DOHH2 (cell line): ENCODE measurements around the gene PCAT6.

Source experiments
- H3F3A ChIP-seq: fragments of 200-600 bp; sonication (generic), shearing (Covaris generic); 2 replicates; pipeline ENCODE4 v1.6.0; 2016; ENCODE audit warnings: antibody characterized with exemption, mild to moderate bottlenecking; ENCODE audit not compliant: control insufficient read depth, insufficient read depth
- H3K27ac ChIP-seq: fragments of 200-600 bp; sonication (generic); 2 replicates; pipeline ENCODE4 v1.5.1; 2014; ENCODE audit warnings: low read depth, mild to moderate bottlenecking, low read length, moderate library complexity
- H3K27me3 ChIP-seq: fragments of 200-600 bp; sonication (generic); 2 replicates; pipeline ENCODE4 v1.6.1; 2014; ENCODE audit warnings: mild to moderate bottlenecking, low read length, mixed read lengths; ENCODE audit not compliant: control insufficient read depth
- H3K36me3 ChIP-seq: fragments of 200-600 bp; sonication (generic); 2 replicates; pipeline ENCODE4 v1.6.1; 2014; ENCODE audit warnings: mild to moderate bottlenecking, low read length, moderate library complexity, mixed read lengths; ENCODE audit not compliant: control insufficient read depth
- H3K4me1 ChIP-seq: fragments of 200-600 bp; sonication (generic); 2 replicates; pipeline ENCODE4 v1.6.1; 2014; ENCODE audit warnings: mild to moderate bottlenecking, low read length, mixed read lengths; ENCODE audit not compliant: control insufficient read depth
- H3K4me2 ChIP-seq: fragments of 200-600 bp; sonication (generic); 2 replicates; pipeline ENCODE4 v1.6.0; 2014; ENCODE audit warnings: mild to moderate bottlenecking, low read length, moderate library complexity
- H3K4me3 ChIP-seq: fragments of 200-600 bp; sonication (generic); 2 replicates; pipeline ENCODE4 v1.5.1; 2014; ENCODE audit warnings: mild to moderate bottlenecking, low read length, mixed read lengths
- H3K79me2 ChIP-seq: fragments of 200-600 bp; sonication (generic); 2 replicates; pipeline ENCODE4 v1.6.1; 2014; ENCODE audit warnings: mild to moderate bottlenecking, low read length, mixed read lengths; ENCODE audit not compliant: control insufficient read depth
- H3K9me2 ChIP-seq: fragments of 200-600 bp; sonication (generic); replicated peaks from 2 replicates; pipeline ENCODE4 v1.6.1; 2014; ENCODE audit warnings: mild to moderate bottlenecking, low read length, mixed read lengths; ENCODE audit not compliant: control insufficient read depth
- H3K9me3 ChIP-seq: fragments of 200-600 bp; sonication (generic); 2 replicates; pipeline ENCODE4 v1.6.1; 2014; ENCODE audit warnings: antibody characterized with exemption, low read length, mixed read lengths; ENCODE audit not compliant: control insufficient read depth, insufficient read depth
- H4K20me1 ChIP-seq: fragments of 200-600 bp; sonication (generic); 2 replicates; pipeline ENCODE4 v1.6.0; 2014; ENCODE audit warnings: low read depth, mild to moderate bottlenecking, antibody characterized with exemption, low read length, moderate library complexity; ENCODE audit not compliant: control insufficient read depth, insufficient read depth
- EZH2phosphoT487 ChIP-seq: fragments of 200-600 bp; sonication (generic); IDR thresholded peaks from 2 replicates; pipeline ENCODE4 v1.6.1; 2017; ENCODE audit warnings: borderline replicate concordance, mild to moderate bottlenecking, antibody characterized with exemption, low read length, moderate library complexity, mixed read lengths
- TF ChIP-seq, protein P1 (sequence below): fragments of 200-600 bp; sonication (generic); IDR thresholded peaks from one replicate; pipeline ENCODE4 v1.5.1; 2014; ENCODE audit warnings: antibody characterized with exemption, mild to moderate bottlenecking, low read depth, low read length; ENCODE audit not compliant: poor library complexity, severe bottlenecking

Gene PCAT6

DNA sequence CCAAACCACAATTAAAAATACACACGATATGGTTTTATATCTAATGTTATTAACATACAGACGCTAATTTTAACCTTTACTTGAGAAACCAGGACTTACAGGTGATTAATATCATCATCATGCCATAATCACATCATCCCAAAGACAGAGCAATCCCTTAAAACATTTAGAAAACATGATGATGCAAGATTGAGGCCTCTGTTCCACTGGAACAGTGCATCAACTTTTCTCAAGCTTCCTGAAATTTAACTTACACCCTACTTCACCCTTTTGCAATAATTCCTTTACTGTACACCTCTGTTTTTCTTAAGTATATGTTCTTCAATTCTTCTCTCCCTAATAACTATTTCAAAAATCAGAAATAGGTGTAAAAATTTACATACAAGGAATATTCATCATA lies 40.6 kb upstream of the PCAT6 start:
- H3F3A ChIP-seq = no peaks in the 10 kb centered on the region
- no peaks in the 10 kb centered on the region for H4K20me1 ChIP-seq
- H3K9me2 ChIP-seq = no peaks in the 10 kb centered on the region
- H3K4me2 ChIP-seq = no peak overlapping the region
- no peaks in the 10 kb centered on the region for H3K27me3 ChIP-seq
- no peaks in the 10 kb centered on the region for H3K36me3 ChIP-seq
- no peaks in the 10 kb centered on the region for H3K79me2 ChIP-seq
- no peaks in the 10 kb centered on the region for H3K9me3 ChIP-seq
- no peak overlapping the region for H3K4me3 ChIP-seq
- H3K4me1 ChIP-seq = no peaks in the 10 kb centered on the region
- H3K27ac ChIP-seq = no peak overlapping the region
- TF ChIP-seq EZH2phosphoT487 = no peak
- TF ChIP-seq, protein P1, sequence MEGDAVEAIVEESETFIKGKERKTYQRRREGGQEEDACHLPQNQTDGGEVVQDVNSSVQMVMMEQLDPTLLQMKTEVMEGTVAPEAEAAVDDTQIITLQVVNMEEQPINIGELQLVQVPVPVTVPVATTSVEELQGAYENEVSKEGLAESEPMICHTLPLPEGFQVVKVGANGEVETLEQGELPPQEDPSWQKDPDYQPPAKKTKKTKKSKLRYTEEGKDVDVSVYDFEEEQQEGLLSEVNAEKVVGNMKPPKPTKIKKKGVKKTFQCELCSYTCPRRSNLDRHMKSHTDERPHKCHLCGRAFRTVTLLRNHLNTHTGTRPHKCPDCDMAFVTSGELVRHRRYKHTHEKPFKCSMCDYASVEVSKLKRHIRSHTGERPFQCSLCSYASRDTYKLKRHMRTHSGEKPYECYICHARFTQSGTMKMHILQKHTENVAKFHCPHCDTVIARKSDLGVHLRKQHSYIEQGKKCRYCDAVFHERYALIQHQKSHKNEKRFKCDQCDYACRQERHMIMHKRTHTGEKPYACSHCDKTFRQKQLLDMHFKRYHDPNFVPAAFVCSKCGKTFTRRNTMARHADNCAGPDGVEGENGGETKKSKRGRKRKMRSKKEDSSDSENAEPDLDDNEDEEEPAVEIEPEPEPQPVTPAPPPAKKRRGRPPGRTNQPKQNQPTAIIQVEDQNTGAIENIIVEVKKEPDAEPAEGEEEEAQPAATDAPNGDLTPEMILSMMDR = no peak

DNA sequence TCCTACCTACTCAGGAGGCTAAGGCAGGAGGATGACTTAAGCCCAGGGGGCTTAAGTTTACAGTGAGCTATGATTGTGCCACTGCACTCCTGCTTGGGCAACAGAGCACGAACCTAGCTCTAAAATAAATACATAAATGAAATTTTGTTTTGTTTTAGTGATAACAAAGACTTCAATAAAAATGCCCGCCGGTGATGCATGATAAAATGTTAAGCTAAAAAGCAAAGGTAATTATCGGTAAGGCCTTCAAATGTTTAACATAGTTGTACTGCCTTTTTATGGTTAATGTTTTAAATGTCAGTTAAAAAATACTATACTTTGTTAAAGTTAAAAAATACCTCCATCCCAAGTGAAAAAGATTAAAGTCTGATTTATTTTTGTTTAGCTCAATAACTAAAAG lies 29.6 kb upstream of the PCAT6 start:
- Histone ChIP-seq H3K4me1 (no peaks in the 10 kb centered on the region), H3K36me3 (no peaks in the 10 kb centered on the region)

DNA sequence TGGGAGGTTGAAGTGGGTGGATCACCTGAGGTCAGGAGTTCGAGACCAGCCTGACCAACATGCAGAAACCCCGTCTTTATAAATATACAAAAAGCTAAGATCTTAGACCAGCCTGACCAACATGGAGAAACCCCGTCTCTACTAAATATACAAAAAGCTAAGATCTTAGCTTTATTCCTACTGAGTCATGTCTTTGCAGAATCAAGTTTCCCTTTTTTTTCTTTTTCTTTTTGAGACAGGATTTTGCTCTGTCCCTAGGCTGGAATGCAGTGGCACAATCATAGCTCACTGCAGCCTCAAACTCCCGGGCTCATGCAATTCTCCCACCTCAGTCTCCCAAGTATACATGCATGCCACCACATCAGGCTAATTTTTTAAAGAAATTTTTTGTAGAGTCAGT lies 23.9 kb upstream of the PCAT6 start:
- Histone ChIP-seq H4K20me1 (no peaks in the 10 kb centered on the region), H3K4me3 (no peak overlapping the region), H3K4me2 (no peak overlapping the region), H3K36me3 (no peaks in the 10 kb centered on the region), H3K79me2 (no peaks in the 10 kb centered on the region), H3K4me1 (no peaks in the 10 kb centered on the region), H3K27me3 (peaks cover 2% of the 10 kb centered on the region; the same call in 1 of the 2 replicates), H3K9me2 (no peaks in the 10 kb centered on the region), H3K9me3 (no peaks in the 10 kb centered on the region), H3K27ac (no peak overlapping the region), H3F3A (no peaks in the 10 kb centered on the region)
- TF ChIP-seq, protein P1 = no peak
- TF ChIP-seq EZH2phosphoT487 = no peak

More for the DNA sequence above, 29.6 kb upstream of the PCAT6 start:
- Histone ChIP-seq H3K27me3 (peaks cover 5% of the 10 kb centered on the region), H3K4me3 (no peak overlapping the region), H3F3A (no peaks in the 10 kb centered on the region), H4K20me1 (no peaks in the 10 kb centered on the region), H3K79me2 (no peaks in the 10 kb centered on the region), H3K9me3 (no peaks in the 10 kb centered on the region), H3K4me2 (no peak overlapping the region), H3K9me2 (no peaks in the 10 kb centered on the region), H3K27ac (no peak overlapping the region)
- TF ChIP-seq, protein P1 = no peak
- no peak for TF ChIP-seq EZH2phosphoT487

DNA sequence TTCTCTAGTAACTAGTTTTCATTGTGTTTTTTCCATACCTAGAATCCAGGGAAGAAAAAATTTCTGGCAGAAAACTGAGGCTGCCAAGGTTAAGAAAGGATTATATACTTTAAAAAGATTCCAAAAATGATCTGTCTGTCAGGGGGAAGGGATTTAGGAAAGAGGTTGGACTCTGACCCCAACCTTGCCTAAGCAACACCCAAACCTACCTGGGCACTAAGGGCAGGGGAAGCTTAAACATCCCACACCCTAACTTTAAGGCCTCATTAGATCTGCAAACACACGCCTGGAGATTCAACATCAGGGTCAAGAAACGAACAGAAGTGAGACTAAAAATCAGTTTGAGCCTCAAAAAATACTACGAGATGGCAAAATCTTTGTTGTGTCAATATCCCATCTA lies 22.0 kb upstream of the PCAT6 start:
- H3F3A ChIP-seq = no peaks in the 10 kb centered on the region
- H3K36me3 ChIP-seq = no peaks in the 10 kb centered on the region
- no peak overlapping the region for H3K4me2 ChIP-seq
- no peaks in the 10 kb centered on the region for H3K4me1 ChIP-seq
- no peak overlapping the region for H3K27ac ChIP-seq
- no peaks in the 10 kb centered on the region for H3K9me2 ChIP-seq
- H3K27me3 ChIP-seq = peaks cover 5% of the 10 kb centered on the region
- no peaks in the 10 kb centered on the region for H3K79me2 ChIP-seq
- no peaks in the 10 kb centered on the region for H4K20me1 ChIP-seq
- H3K4me3 ChIP-seq = no peak overlapping the region
- no peak for TF ChIP-seq EZH2phosphoT487
- TF ChIP-seq, protein P1 = no peak
- H3K9me3 ChIP-seq = no peaks in the 10 kb centered on the region
